Effector memory CD4-positive, alpha-beta T cell (primary cell): ENCODE results near the gene PCYT1A.
"Not testable (repeated sequence)": the region's sequence is repeated elsewhere in the genome, so short reads cannot be mapped to it uniquely, and the experiment has no call there.

Source experiments
- DNase-seq, 3 donors: peaks; one replicate each; pipeline ENCODE4 v3.0.0-alpha.2; 2020
- H3K27ac ChIP-seq: 2 replicates; pipeline ENCODE4 v1.7.0; 2013; ENCODE audit warnings: mild to moderate bottlenecking, low read length, moderate library complexity; ENCODE audit not compliant: insufficient read depth, poor library complexity, severe bottlenecking
- H3K27me3 ChIP-seq: replicated peaks from 2 replicates; pipeline ENCODE4 v1.7.0; 2013; ENCODE audit warnings: mild to moderate bottlenecking, low read length; ENCODE audit not compliant: insufficient read depth, control insufficient read depth, poor library complexity, severe bottlenecking
- H3K36me3 ChIP-seq: 2 replicates; pipeline ENCODE4 v1.7.0; 2013; ENCODE audit warnings: mild to moderate bottlenecking, low read length, moderate library complexity; ENCODE audit not compliant: control insufficient read depth, insufficient read depth
- H3K4me1 ChIP-seq: 2 replicates; pipeline ENCODE4 v1.7.0; 2013; ENCODE audit warnings: low read length, mild to moderate bottlenecking; ENCODE audit not compliant: control insufficient read depth, insufficient read depth, poor library complexity, severe bottlenecking
- H3K4me3 ChIP-seq: 2 replicates; pipeline ENCODE4 v1.7.0; 2013; ENCODE audit warnings: low read length, low read depth, mild to moderate bottlenecking; ENCODE audit not compliant: insufficient read depth, poor library complexity, severe bottlenecking
- H3K9me3 ChIP-seq: 2 replicates; pipeline ENCODE4 v1.7.0; 2013; ENCODE audit warnings: mild to moderate bottlenecking, low read length, moderate library complexity; ENCODE audit not compliant: control insufficient read depth

PCYT1A gene

GRCh38 chr3:196217307-196218154, 70.0 kb downstream of the PCYT1A start:
- Histone ChIP-seq H3K4me3 (no peak overlapping the region), H3K27ac (no peak overlapping the region), H3K9me3 (no peaks in the 10 kb centered on the region), H3K4me1 (peaks cover 7% of the 10 kb centered on the region), H3K36me3 (no peaks in the 10 kb centered on the region), H3K27me3 (no peaks in the 10 kb centered on the region)
- DNase-seq: no peak

GRCh38 chr3:196216681-196217211, 70.8 kb downstream of the PCYT1A start:
- H3K27ac ChIP-seq: no peak overlapping the region
- H3K4me3 ChIP-seq: no peak overlapping the region
- H3K27me3 ChIP-seq: no peaks in the 10 kb centered on the region
- DNase-seq: no peak
- H3K36me3 ChIP-seq: no peaks in the 10 kb centered on the region
- H3K4me1 ChIP-seq: peaks cover 7% of the 10 kb centered on the region
- H3K9me3 ChIP-seq: no peaks in the 10 kb centered on the region

- DNase-seq: no peak
- Histone ChIP-seq H3K27me3 (no peaks in the 10 kb centered on the region), H3K27ac (no peak within 1 kb of the TSS), H3K9me3 (no peaks in the 10 kb centered on the region), H3K36me3 (no peaks in the 10 kb centered on the region), H3K4me3 (no peak within 1 kb of the TSS), H3K4me1 (peaks cover 7% of the 10 kb centered on the region)
Observed at GRCh38 chr3:196216089-196216564, 71.4 kb downstream of the PCYT1A start, which contains the start of gene SLC51A. Gene SLC51A, plus strand, starts transcription at chr3:196216534. Its CDS starts 179 bp downstream, at chr3:196216713.

GRCh38 chr3:196215493-196216020, 72.0 kb downstream of the PCYT1A start:
- Histone ChIP-seq H3K9me3 (no peaks in the 10 kb centered on the region), H3K4me3 (no peak overlapping the region), H3K36me3 (no peaks in the 10 kb centered on the region), H3K27ac (no peak overlapping the region), H3K27me3 (no peaks in the 10 kb centered on the region), H3K4me1 (peaks cover 7% of the 10 kb centered on the region)
- DNase-seq: no peak

- DNase-seq: no peak
- H3K4me1 ChIP-seq: peaks cover 7% of the 10 kb centered on the region
- H3K4me3 ChIP-seq: no peak overlapping the region
Observed at GRCh38 chr3:196214783-196215441, 72.6 kb downstream of the PCYT1A start.

GRCh38 chr3:196210673-196211556, 76.6 kb downstream of the PCYT1A start, which contains the start of gene ZDHHC19:
Gene ZDHHC19, minus strand, starts transcription at chr3:196211400. Its CDS starts 85 bp downstream, at chr3:196211315.
- Histone ChIP-seq H3K4me1 (peaks cover 9% of the 10 kb centered on the region), H3K4me3 (no peak within 1 kb of the TSS), H3K27me3 (no peaks in the 10 kb centered on the region), H3K36me3 (no peaks in the 10 kb centered on the region), H3K27ac (no peak within 1 kb of the TSS), H3K9me3 (no peaks in the 10 kb centered on the region)
- DNase-seq: no peak

More at GRCh38 chr3:196214783-196215441, 72.6 kb downstream of the PCYT1A start:
- no peaks in the 10 kb centered on the region for H3K9me3 ChIP-seq
- no peaks in the 10 kb centered on the region for H3K27me3 ChIP-seq
- no peaks in the 10 kb centered on the region for H3K36me3 ChIP-seq
- no peak overlapping the region for H3K27ac ChIP-seq

GRCh38 chr3:196209944-196210672, 77.4 kb downstream of the PCYT1A start:
- not testable (repeated sequence) for H3K27ac ChIP-seq, DNase-seq, H3K9me3 ChIP-seq, H3K4me1 ChIP-seq, H3K4me3 ChIP-seq, H3K36me3 ChIP-seq, H3K27me3 ChIP-seq

- Histone ChIP-seq H3K36me3 (no peaks in the 10 kb centered on the region), H3K27ac (no peak overlapping the region), H3K9me3 (no peaks in the 10 kb centered on the region), H3K4me3 (no peak overlapping the region), H3K4me1 (peaks cover 9% of the 10 kb centered on the region), H3K27me3 (no peaks in the 10 kb centered on the region)
- DNase-seq: no peak
Observed at GRCh38 chr3:196208942-196209695, 78.4 kb downstream of the PCYT1A start.
